GM19193 (cell line): Measurements from ENCODE around the gene AHSG.

Experiments used
- POLR2A ChIP-seq: IDR thresholded peaks from 4 replicates; pipeline ENCODE4 v1.6.1; 2011; ENCODE audit not compliant: insufficient read depth, insufficient read length; ENCODE audit errors: extremely low read depth

The AHSG gene

GRCh38 chr3:186624598-186624997 lies 11.7 kb downstream of the AHSG start:
- TF ChIP-seq POLR2A, result no peak

DNA sequence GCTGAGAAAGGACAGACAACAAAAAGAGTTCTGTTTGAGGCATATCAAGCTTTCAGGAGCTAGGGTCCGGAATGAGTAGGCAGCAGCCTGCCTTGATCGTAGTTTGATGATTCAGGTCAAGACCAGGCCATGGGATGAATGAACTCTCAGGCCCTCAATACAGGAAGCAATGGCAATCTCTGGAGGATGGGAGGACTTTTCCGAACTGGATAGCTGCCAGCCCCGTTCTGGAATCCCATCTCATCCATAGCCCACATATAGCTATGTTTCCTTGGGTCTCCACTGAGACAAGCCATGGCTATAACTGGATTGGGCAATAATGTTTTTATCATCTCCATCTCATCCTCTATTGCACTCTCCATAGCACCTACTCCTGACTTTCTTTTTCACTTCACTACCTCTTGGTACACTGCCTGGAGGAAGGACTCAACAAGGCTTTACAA lies 12.8 kb downstream of the AHSG start:
- no peak for TF ChIP-seq POLR2A

DNA sequence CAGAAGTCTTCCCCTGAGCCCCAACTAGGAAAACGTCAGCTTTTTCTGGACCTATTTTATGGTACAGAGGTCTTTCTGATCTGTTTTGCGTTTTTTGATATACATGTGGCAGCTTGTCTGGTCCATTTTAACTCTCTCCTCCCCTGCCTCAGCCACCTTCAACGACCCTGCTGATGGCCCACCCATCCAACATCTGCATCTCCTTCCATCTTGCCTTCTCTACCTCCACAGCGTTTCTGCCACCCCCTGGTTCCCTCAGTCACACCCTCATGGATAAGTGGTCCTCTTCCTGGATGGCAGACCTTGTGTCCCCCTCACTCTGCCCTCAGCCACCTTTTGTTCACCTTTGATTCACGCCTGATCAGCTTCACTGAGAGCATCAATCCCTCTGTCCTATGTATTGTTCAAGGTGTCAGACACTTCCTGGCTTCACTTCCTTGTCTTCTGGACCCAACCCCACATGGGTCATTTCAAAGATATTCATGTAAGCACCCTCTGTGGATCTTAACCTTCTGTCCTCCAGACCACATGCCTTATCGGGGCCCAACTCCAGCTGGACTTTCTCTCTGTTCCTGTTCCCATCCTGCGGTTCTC lies 13.5 kb downstream of the AHSG start:
- TF ChIP-seq POLR2A, result no peak

GRCh38 chr3:186627852-186628414 lies 15.1 kb downstream of the AHSG start:
- TF ChIP-seq POLR2A, result no peak

- no peak for TF ChIP-seq POLR2A
Observed at GRCh38 chr3:186628756-186629155, 15.9 kb downstream of the AHSG start.

GRCh38 chr3:186630950-186631641 lies 18.2 kb downstream of the AHSG start:
- TF ChIP-seq POLR2A, result no peak

GRCh38 chr3:186633481-186633880 lies 20.6 kb downstream of the AHSG start:
- no peak for TF ChIP-seq POLR2A

DNA sequence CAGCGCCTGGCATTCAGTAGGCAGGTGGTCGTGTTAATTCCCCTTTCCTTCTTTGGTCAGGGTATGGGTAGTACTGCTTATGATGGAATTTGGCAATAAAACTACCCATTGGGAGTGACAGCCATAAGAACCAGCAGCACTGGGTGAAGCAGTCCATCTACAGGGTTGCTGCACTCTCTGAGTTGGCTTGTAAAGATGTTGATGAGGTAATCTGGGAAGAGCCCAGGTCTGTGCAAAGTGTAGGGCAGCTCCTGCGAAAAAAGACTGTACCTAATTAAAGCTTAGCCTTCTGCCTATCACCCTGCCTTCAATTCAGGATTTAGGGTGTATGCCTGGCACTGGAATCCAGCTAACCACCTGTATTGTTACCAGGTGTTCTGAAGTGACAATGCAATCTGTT lies 22.7 kb downstream of the AHSG start:
- TF ChIP-seq POLR2A, result no peak

DNA sequence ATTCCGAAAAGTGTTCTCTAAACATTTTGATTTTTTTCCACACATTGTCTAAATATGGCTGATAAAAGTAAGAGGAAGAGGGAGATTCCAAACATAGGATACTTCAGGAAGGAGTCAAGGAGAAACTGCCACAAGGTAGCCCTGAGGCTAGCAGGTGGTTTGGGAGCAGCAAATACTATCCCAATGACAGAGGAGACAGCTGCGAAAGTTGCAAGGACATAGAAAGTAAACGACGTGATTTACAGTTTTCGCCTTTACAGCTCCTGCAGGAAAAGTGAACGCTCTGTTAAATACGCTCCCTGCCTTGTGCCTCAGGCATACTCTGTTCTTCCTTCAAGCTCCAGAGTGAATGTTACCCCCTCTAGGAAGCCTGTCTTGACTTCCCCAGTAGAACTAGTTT lies 23.7 kb downstream of the AHSG start:
- TF ChIP-seq POLR2A, result no peak

DNA sequence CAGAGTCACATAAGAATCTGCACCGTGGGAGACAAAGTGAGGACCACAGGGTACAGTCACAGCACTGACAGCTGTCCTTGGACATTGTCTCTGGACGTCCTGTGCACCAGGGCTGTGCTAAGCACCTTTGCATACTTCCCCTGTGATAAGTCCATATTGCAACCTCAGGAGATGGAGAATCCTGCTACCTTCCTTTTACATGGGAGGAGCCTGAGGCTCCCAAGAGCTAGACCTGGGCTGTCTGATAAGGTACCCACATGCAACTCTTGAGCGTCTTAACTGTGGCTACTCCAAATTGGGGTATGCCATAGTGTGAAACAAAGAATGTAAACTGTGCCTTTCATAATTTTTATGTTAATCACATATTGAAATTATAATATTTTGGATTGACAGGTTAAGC lies 24.8 kb downstream of the AHSG start:
- no peak for TF ChIP-seq POLR2A

- no peak for TF ChIP-seq POLR2A
Observed at GRCh38 chr3:186638259-186638658, 25.4 kb downstream of the AHSG start.

GRCh38 chr3:186639778-186640472 lies 27.1 kb downstream of the AHSG start, which contains the start of gene FETUB:
Gene FETUB (plus strand): TSS chr3:186640399. CDS start chr3:186640461, 62 bp downstream.
- TF ChIP-seq POLR2A, result no peak

GRCh38 chr3:186640473-186640818 lies 27.6 kb downstream of the AHSG start:
- TF ChIP-seq POLR2A, result no peak

DNA sequence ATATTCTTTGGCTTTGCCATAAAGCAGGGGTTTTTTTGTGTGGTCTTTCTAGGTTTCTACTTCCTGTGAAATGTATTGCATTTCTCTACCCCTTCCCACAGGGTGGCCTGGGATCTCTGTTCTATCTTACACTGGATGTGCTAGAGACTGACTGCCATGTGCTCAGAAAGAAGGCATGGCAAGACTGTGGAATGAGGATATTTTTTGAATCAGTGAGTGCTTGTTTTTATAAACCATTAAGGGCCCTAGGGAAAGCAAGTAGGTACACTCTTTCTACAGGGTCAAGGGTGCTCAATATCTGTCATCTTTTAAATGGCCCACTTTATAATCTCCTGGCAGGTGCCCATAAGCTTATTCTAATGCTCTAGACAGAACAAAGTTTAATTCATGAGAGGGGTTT lies 28.1 kb downstream of the AHSG start:
- TF ChIP-seq POLR2A, result no peak

DNA sequence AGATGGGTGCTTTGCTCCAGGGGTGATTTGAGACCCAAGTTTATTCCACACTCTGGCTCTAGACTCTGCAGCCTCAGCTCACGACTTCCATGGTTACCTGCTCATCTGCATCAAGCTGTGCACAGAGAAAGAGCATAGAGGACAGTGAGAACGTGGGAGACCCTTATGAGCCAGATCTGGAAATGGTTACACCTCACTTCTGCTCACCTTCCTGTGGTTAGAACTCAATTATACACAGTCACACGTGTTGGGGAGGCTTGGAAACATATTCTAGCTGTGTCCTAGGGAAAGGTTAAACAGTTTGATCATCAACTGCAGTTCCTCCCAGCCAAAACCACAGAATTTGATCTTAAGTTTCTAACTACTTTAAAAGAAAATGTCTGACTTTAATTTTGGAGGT lies 29.2 kb downstream of the AHSG start:
- no peak for TF ChIP-seq POLR2A

GRCh38 chr3:186643493-186643892 lies 30.6 kb downstream of the AHSG start:
- TF ChIP-seq POLR2A, result no peak
